Measurements from ENCODE around the gene COL23A1. TPM values are rescaled to one million over a fixed set of nuclear protein-coding genes. Genes with fewer than 3 reads are reported as not detected.
A peak's percentile ranks its signal among the peaks of the same experiment; 100 is the strongest.

COL23A1 gene
- total and polyA plus RNA-seq, 2 of the 13 experiments (the other 11 are each of a cell fraction or from before 2014, with no cell fraction given) = not detected

DNA sequence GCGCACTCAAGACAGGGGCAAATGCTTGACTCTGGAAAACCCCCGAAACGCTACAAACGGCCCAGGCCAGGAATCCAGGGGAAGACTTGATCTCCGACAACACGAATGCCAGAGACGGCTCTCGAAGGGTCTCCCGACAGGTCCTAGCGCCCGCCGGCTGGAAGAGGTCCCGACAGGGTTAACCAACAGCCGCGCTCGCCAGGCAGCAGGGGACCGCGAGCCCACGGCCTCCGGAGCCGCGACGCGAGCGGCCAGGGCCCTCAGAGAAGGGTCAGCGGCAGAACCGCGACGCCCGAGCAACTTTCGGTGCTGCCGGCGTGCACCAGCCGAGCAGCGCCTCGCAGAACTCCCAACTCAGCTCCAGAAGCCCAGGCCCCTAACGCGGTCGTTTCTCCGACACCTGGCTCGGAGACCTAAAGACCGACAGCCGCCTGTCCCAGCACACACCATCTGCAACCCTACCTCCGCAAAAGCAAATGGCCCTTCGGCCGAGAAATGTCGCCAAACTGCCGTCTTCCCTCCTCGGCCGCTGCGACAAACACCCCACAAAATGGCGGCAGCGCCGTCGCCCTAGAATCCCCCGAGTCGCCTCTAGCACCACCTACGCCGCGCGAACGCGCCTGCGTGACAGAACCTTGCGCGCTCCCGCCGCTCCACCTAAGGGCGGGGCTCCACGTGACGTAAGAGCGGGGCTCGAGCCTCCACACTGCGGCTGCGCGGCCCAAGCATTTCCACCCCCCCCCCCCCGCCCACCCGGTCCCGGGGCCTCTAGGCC is 36.5 kb upstream of the COL23A1 start, which contains the start of gene CLK4 (continued):
- TF ChIP-seq ZNF777 (CRISPR knock-in tag; IDR thresholded peaks at IDR 0.05) = no peak
- no peak for TF ChIP-seq SMAD9 (CRISPR knock-in tag; IDR thresholded peaks at IDR 0.05)
- peak; percentile 71 for TF ChIP-seq HDAC1 (CRISPR knock-in tag; IDR thresholded peaks at IDR 0.05)
- no peak for TF ChIP-seq PLRG1 (conservative IDR thresholded peaks at IDR 0.05)
- TF ChIP-seq ZHX1 (CRISPR knock-in tag; IDR thresholded peaks at IDR 0.05; ENCODE audit: low read depth) = 0 out of 2 replicates have a peak, but pooled peaks have one; percentile 70
- no peak for TF ChIP-seq GTF3A (CRISPR knock-in tag; conservative IDR thresholded peaks at IDR 0.05)
- TF ChIP-seq SP1 (IDR thresholded peaks at IDR 0.05) = no peak
- no peak for TF ChIP-seq SP1 (CRISPR knock-in tag; IDR thresholded peaks at IDR 0.05)
- TF ChIP-seq HNF4A (CRISPR knock-in tag; IDR thresholded peaks at IDR 0.05) = no peak
- TF ChIP-seq, protein P1, sequence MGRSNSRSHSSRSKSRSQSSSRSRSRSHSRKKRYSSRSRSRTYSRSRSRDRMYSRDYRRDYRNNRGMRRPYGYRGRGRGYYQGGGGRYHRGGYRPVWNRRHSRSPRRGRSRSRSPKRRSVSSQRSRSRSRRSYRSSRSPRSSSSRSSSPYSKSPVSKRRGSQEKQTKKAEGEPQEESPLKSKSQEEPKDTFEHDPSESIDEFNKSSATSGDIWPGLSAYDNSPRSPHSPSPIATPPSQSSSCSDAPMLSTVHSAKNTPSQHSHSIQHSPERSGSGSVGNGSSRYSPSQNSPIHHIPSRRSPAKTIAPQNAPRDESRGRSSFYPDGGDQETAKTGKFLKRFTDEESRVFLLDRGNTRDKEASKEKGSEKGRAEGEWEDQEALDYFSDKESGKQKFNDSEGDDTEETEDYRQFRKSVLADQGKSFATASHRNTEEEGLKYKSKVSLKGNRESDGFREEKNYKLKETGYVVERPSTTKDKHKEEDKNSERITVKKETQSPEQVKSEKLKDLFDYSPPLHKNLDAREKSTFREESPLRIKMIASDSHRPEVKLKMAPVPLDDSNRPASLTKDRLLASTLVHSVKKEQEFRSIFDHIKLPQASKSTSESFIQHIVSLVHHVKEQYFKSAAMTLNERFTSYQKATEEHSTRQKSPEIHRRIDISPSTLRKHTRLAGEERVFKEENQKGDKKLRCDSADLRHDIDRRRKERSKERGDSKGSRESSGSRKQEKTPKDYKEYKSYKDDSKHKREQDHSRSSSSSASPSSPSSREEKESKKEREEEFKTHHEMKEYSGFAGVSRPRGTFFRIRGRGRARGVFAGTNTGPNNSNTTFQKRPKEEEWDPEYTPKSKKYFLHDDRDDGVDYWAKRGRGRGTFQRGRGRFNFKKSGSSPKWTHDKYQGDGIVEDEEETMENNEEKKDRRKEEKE (IDR thresholded peaks at IDR 0.05) = no peak
- peak; percentile 61; the same call in 1 of the 2 replicates for TF ChIP-seq ZSCAN31 (CRISPR knock-in tag; IDR thresholded peaks at IDR 0.05; ENCODE audit: low read depth)
- 0 out of 2 replicates have a peak, but pooled peaks have one; percentile 57 for TF ChIP-seq MXD4 (CRISPR knock-in tag; IDR thresholded peaks at IDR 0.05)
- TF ChIP-seq ZBTB1 (CRISPR knock-in tag; IDR thresholded peaks at IDR 0.05; ENCODE audit: borderline replicate concordance) = no peak
- TF ChIP-seq MTF2 (CRISPR knock-in tag; IDR thresholded peaks at IDR 0.05; ENCODE audit: borderline replicate concordance) = peak; percentile 38; the same call in 1 of the 2 replicates
- no peak for TF ChIP-seq ZNF143 (CRISPR knock-in tag; IDR thresholded peaks at IDR 0.05)
- TF ChIP-seq ELF4 (CRISPR knock-in tag; IDR thresholded peaks at IDR 0.05; ENCODE audit: borderline replicate concordance) = no peak
- 0 out of 2 replicates have a peak, but pooled peaks have one; percentile 45 for TF ChIP-seq ZKSCAN8 (CRISPR knock-in tag; IDR thresholded peaks at IDR 0.05; ENCODE audit: borderline replicate concordance)
- no peak for TF ChIP-seq NFE2L1 (CRISPR knock-in tag; IDR thresholded peaks at IDR 0.05; ENCODE audit: borderline replicate concordance)
- TF ChIP-seq HNF4G (IDR thresholded peaks at IDR 0.05; ENCODE audit: borderline replicate concordance, low read depth, low read length) = no peak
- no peak for TF ChIP-seq HNF4G (CRISPR knock-in tag; IDR thresholded peaks at IDR 0.05; ENCODE audit: borderline replicate concordance, low read depth)
- no peak; the same call in 1 of the 2 replicates for TF ChIP-seq ZNF792 (CRISPR knock-in tag; IDR thresholded peaks at IDR 0.05)
- no peak for TF ChIP-seq KDM6A (CRISPR knock-in tag; IDR thresholded peaks at IDR 0.05; ENCODE audit: low read depth)
- TF ChIP-seq DMAP1 (CRISPR knock-in tag; IDR thresholded peaks at IDR 0.05) = peak; percentile 54
- 0 out of 2 replicates have a peak, but pooled peaks have one; percentile 62 for TF ChIP-seq ZFAT (CRISPR knock-in tag; conservative IDR thresholded peaks at IDR 0.05)
- TF ChIP-seq NFYB (CRISPR knock-in tag; IDR thresholded peaks at IDR 0.05) = no peak
- TF ChIP-seq EHMT2 (IDR thresholded peaks at IDR 0.05; ENCODE audit: borderline replicate concordance, low read depth, low read length) = no peak
